ENCODE data around the gene PDLIM3.

- TF ChIP-seq MAX (CRISPR knock-in tag; IDR thresholded peaks at IDR 0.05) (no peak), CTCF (IDR thresholded peaks at IDR 0.05) (no peak), CREM (CRISPR knock-in tag; IDR thresholded peaks at IDR 0.05) (no peak)
These were observed 21.1 kb downstream of the PDLIM3 start for GRCh38 chr4:185514182-185514697.

All from WTC11 (cell line).